Measurements from ENCODE around the gene RAX2. TPM values are rescaled to one million over a fixed set of nuclear protein-coding genes. Genes with fewer than 3 reads are reported as not detected.
"Not testable (repeated sequence)": the region's sequence is repeated elsewhere in the genome, so short reads cannot be mapped to it uniquely, and the experiment has no call there.

RAX2 gene
- total and polyA plus RNA-seq, 2 experiments from 2014 or later: 0.22 TPM; not detected in 1

- TF ChIP-seq CTCF (IDR thresholded peaks at IDR 0.05; ENCODE audit: poor library complexity) (no peak), EZH2 (IDR thresholded peaks at IDR 0.05; ENCODE audit: borderline replicate concordance) (no peak), EZH2phosphoT487 (IDR thresholded peaks at IDR 0.05; ENCODE audit: low read depth, severe bottlenecking, unreplicated experiment) (no peak)
- H3K27ac ChIP-seq: no peak overlapping the region
- no peak overlapping the region for H2AFZ ChIP-seq
- DNase-seq (ENCODE audit: low spot score): no peak
- no peaks in the 10 kb centered on the region for H3K4me1 ChIP-seq (ENCODE audit: insufficient read depth)
- no peaks in the 10 kb centered on the region for H3K79me2 ChIP-seq
- no peaks in the 10 kb centered on the region for H3K9me2 ChIP-seq (replicated peaks; ENCODE audit: insufficient read depth)
- no peaks in the 10 kb centered on the region for H3K36me3 ChIP-seq (replicated peaks; ENCODE audit: insufficient read depth, low read depth)
- no peaks in the 10 kb centered on the region for H4K20me1 ChIP-seq (ENCODE audit: insufficient read depth, poor library complexity, severe bottlenecking)
- H3K27me3 ChIP-seq: no peaks in the 10 kb centered on the region
- H3K4me3 ChIP-seq: no peak overlapping the region
- H3K4me2 ChIP-seq: no peak overlapping the region
- H3K9me3 ChIP-seq (ENCODE audit: low read depth): no peaks in the 10 kb centered on the region
- 94% methylated on average over 45 of the region's 45 CpGs for WGBS (ENCODE audit: low lambda C conversion rate, missing lambda C conversion rate)
Observed at GRCh38 chr19:3816566-3817218, 44.7 kb upstream of the RAX2 start.

DNA sequence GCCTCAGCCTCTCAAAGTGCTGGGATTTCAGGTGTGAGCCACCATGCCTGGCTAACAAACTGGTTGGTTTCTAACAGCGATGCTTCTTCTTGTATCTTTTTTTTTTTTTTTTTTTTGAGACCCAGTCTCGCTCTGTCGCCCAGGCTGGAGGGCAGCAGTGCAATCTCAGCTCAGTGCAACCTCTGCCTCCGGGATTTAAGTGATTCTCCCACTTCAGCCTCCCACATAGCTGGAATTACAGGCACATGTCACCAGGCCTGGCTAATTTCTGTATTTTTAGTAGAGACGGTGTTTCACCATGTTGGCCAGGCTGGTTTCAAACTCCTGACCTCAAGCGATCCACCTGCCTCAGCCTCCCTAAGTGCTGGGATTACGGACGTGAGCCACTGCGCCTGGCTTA, 44.1 kb upstream of the RAX2 start:
- not testable (repeated sequence) for H3K27me3 ChIP-seq; H3K4me3 ChIP-seq; H3K9me3 ChIP-seq (ENCODE audit: low read depth); H2AFZ ChIP-seq; H3K9me2 ChIP-seq (replicated peaks; ENCODE audit: insufficient read depth); H4K20me1 ChIP-seq (ENCODE audit: insufficient read depth, poor library complexity, severe bottlenecking); H3K36me3 ChIP-seq (replicated peaks; ENCODE audit: insufficient read depth, low read depth); H3K4me2 ChIP-seq; H3K27ac ChIP-seq; H3K4me1 ChIP-seq (ENCODE audit: insufficient read depth); H3K79me2 ChIP-seq; DNase-seq (ENCODE audit: low spot score)
- WGBS (ENCODE audit: low lambda C conversion rate, missing lambda C conversion rate): 92% methylated on average over 9 of the region's 9 CpGs

DNA sequence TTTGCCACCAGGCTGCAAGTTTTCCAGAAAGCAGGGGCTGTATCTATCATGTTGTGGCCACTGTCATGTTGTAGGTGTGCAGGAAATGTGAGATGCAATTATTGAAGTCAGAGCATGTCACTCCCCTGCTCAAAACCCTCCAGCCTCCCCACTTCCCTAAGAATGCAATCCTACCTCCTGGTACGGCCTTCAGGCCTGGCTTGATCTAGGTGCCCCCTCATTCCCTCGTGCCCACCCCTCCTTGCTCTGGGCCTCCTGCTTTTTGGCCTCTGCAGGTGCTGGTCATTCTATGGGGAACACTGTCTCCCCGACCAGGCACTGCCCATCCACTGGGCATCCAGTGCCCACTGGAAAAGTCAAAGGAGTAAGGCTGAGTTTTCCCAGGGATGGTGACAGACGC, 42.6 kb upstream of the RAX2 start:
- 85% methylated on average over 4 of the region's 4 CpGs for WGBS (ENCODE audit: low lambda C conversion rate, missing lambda C conversion rate)
- no peaks in the 10 kb centered on the region for H3K79me2 ChIP-seq
- no peaks in the 10 kb centered on the region for H3K4me1 ChIP-seq (ENCODE audit: insufficient read depth)
- no peaks in the 10 kb centered on the region for H3K9me3 ChIP-seq (ENCODE audit: low read depth)
- no peaks in the 10 kb centered on the region for H3K27me3 ChIP-seq
- TF ChIP-seq CTCF (IDR thresholded peaks at IDR 0.05; ENCODE audit: poor library complexity) (no peak), EZH2 (IDR thresholded peaks at IDR 0.05; ENCODE audit: borderline replicate concordance) (no peak), EZH2phosphoT487 (IDR thresholded peaks at IDR 0.05; ENCODE audit: low read depth, severe bottlenecking, unreplicated experiment) (no peak)
- no peak overlapping the region for H3K27ac ChIP-seq
- H3K36me3 ChIP-seq (replicated peaks; ENCODE audit: insufficient read depth, low read depth): no peaks in the 10 kb centered on the region
- H2AFZ ChIP-seq: no peak overlapping the region
- DNase-seq (ENCODE audit: low spot score): no peak
- H3K9me2 ChIP-seq (replicated peaks; ENCODE audit: insufficient read depth): no peaks in the 10 kb centered on the region
- no peaks in the 10 kb centered on the region for H4K20me1 ChIP-seq (ENCODE audit: insufficient read depth, poor library complexity, severe bottlenecking)
- no peak overlapping the region for H3K4me3 ChIP-seq
- no peak overlapping the region for H3K4me2 ChIP-seq

DNA sequence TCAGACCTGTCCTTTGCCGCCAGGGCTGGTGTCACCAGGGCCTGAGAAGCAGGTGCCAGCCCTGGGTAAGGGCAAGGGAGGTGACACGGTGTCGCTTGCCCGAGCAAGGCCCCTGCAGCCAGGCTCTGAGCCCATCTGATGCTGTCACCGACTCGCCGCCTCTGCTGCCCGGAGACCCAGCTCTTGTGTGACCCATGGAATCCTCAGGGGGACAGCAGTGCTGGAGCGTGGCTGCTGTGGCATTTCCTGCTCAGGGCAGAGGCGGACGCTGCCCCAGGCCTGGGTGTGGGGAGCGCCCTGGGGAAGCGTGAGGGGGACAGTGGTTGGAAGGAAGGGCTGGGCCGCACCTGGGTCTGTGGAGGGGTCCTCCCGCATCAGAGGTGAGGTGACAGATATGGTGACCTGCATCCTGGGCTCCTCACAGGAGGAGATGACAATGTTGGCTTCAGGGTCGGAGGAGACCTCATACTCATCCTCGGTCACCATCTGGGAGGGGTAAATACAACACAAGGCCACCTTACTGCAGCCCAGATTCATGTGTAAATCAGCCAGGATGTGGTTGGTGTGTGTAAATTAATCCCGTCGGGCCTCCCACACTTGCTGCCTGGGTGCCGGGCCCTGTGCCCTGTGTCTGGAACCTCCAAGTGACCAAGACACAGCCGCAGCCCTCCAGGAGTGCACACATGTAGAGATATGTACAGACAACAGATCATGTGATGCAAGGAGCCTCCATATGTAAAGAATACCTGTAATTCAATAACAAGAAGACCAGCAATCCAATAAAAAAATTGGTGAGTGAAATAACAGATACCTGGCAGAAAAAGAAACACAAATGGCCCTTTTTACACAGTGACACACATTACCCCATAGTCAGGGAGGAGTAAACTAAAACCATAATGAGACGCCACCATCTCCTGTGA, 41.7 kb upstream of the RAX2 start:
- 90% methylated on average over 22 of the region's 22 CpGs for WGBS (ENCODE audit: low lambda C conversion rate, missing lambda C conversion rate)
- no peak for DNase-seq (ENCODE audit: low spot score)

More for the DNA sequence above, 41.7 kb upstream of the RAX2 start:
- H2AFZ ChIP-seq: no peak overlapping the region
- H3K36me3 ChIP-seq (replicated peaks; ENCODE audit: insufficient read depth, low read depth): no peaks in the 10 kb centered on the region
- no peaks in the 10 kb centered on the region for H3K9me3 ChIP-seq (ENCODE audit: low read depth)
- H3K4me3 ChIP-seq: no peak overlapping the region
- H3K4me2 ChIP-seq: no peak overlapping the region
- no peak for TF ChIP-seq CTCF (IDR thresholded peaks at IDR 0.05; ENCODE audit: poor library complexity)
- no peak for TF ChIP-seq EZH2 (IDR thresholded peaks at IDR 0.05; ENCODE audit: borderline replicate concordance)
- no peak for TF ChIP-seq EZH2phosphoT487 (IDR thresholded peaks at IDR 0.05; ENCODE audit: low read depth, severe bottlenecking, unreplicated experiment)
- H3K9me2 ChIP-seq (replicated peaks; ENCODE audit: insufficient read depth): no peaks in the 10 kb centered on the region
- no peaks in the 10 kb centered on the region for H4K20me1 ChIP-seq (ENCODE audit: insufficient read depth, poor library complexity, severe bottlenecking)
- no peak overlapping the region for H3K27ac ChIP-seq
- no peaks in the 10 kb centered on the region for H3K27me3 ChIP-seq
- no peaks in the 10 kb centered on the region for H3K79me2 ChIP-seq
- H3K4me1 ChIP-seq (ENCODE audit: insufficient read depth): no peaks in the 10 kb centered on the region

Measured in hepatocyte (in vitro differentiated cells).